HepG2 (cell line): ENCODE measurements around the gene PRPSAP2.

Experiments used
- CTCF ChIP-seq: sonication (generic); formaldehyde crosslinking; IDR thresholded peaks from 2 replicates; pipeline ENCODE4 v1.5.0; 2020; ENCODE audit warnings: mild to moderate bottlenecking, missing genetic modification reagents, moderate library complexity
- FOSL2 ChIP-seq: sonication (generic); formaldehyde crosslinking; IDR thresholded peaks from 2 replicates; pipeline ENCODE4 v1.4.0; 2020; ENCODE audit warnings: missing genetic modification reagents
- HMG20A ChIP-seq: IDR thresholded peaks from 2 replicates; pipeline ENCODE4 v1.6.1; 2016; ENCODE audit warnings: borderline replicate concordance
- MYC ChIP-seq: sonication (generic); formaldehyde crosslinking; IDR thresholded peaks from 2 replicates; pipeline ENCODE4 v1.9.0; 2021; ENCODE audit warnings: missing genetic modification reagents, borderline replicate concordance
- USF2 ChIP-seq, 2 experiments: sonication (generic) in 1 of 2; formaldehyde crosslinking in 1 of 2; IDR thresholded peaks; 2 replicates each; pipeline versions ENCODE4 v1.5.1 to v1.6.1; 2011 to 2020; ENCODE audit warnings: borderline replicate concordance in 1 of 2, low read depth in 1 of 2, low read length in 1 of 2, mild to moderate bottlenecking in 1 of 2, missing genetic modification reagents in 1 of 2, moderate library complexity in 1 of 2
- YY1 ChIP-seq: IDR thresholded peaks from 2 replicates; pipeline ENCODE4 v1.6.1; 2011; ENCODE audit warnings: low read length, low read depth, moderate library complexity, mild to moderate bottlenecking; ENCODE audit not compliant: insufficient read depth, insufficient replicate concordance
- ZFX ChIP-seq: sonication (generic); formaldehyde crosslinking; IDR thresholded peaks from 2 replicates; pipeline ENCODE4 v1.4.0; 2020; ENCODE audit warnings: mild to moderate bottlenecking, low read depth, missing genetic modification reagents, moderate library complexity
- ZNF44 ChIP-seq: sonication (generic); formaldehyde crosslinking; IDR thresholded peaks from 2 replicates; pipeline ENCODE4 v1.5.1; 2020; ENCODE audit warnings: mild to moderate bottlenecking, missing genetic modification reagents
- ZNF75D ChIP-seq: sonication (generic); formaldehyde crosslinking; IDR thresholded peaks from 2 replicates; pipeline ENCODE4 v1.8.1; 2023; ENCODE audit warnings: missing genetic modification reagents, mild to moderate bottlenecking, borderline replicate concordance
- ZNF788 ChIP-seq: sonication (generic); formaldehyde crosslinking; IDR thresholded peaks from 2 replicates; pipeline ENCODE4 v1.5.0; 2020; ENCODE audit warnings: mild to moderate bottlenecking, missing genetic modification reagents, borderline replicate concordance

- TF ChIP-seq YY1 (no peak), CTCF (no peak), FOSL2 (CRISPR knock-in tag) (no peak), ZFX (CRISPR knock-in tag) (no peak), ZNF75D (CRISPR knock-in tag) (no peak), USF2 (IDR thresholded peaks at IDR 0.05; ENCODE audit: low read depth, low read length) (no peak), USF2 (CRISPR knock-in tag; IDR thresholded peaks at IDR 0.05; ENCODE audit: borderline replicate concordance) (no peak), ZNF44 (CRISPR knock-in tag) (no peak), ZNF788 (CRISPR knock-in tag) (no peak), MYC (CRISPR knock-in tag) (no peak), HMG20A (CRISPR knock-in tag) (no peak)
Observed at GRCh38 chr17:18938692-18939023, 80.7 kb downstream of the PRPSAP2 start.
